ENCODE measurements around the gene PTH1R. TPM values are rescaled to one million over a fixed set of nuclear protein-coding genes. Genes with fewer than 3 reads are reported as not detected.

Gene PTH1R
- total RNA-seq, 1 donor from 2014 or later: 10.3 TPM

- peak in 1 of 2 donors; percentile 25 for DNase-seq (ENCODE audit: low spot score in 2 of 2)
- intact Hi-C loops (cut with DNase I): no loop called here
- TF ChIP-seq CTCF (IDR thresholded peaks at IDR 0.05): no peak
Observed at GRCh38 chr3:46859001-46859710, 18.4 kb upstream of the PTH1R start.

GRCh38 chr3:46860017-46860809 is 17.3 kb upstream of the PTH1R start:
- TF ChIP-seq CTCF (IDR thresholded peaks at IDR 0.05): peak in 1 of 3 experiments; percentile 14
- DNase-seq (ENCODE audit: low spot score in 2 of 2): peak in 1 of 2 donors; percentile 58
- H3K27me3 ChIP-seq: no peaks in the 10 kb centered on the region
- H3K36me3 ChIP-seq: no peaks in the 10 kb centered on the region
- H3K27ac ChIP-seq: no peak overlapping the region
- no peaks in the 10 kb centered on the region for H3K9me3 ChIP-seq
- no peaks in the 10 kb centered on the region for H3K4me1 ChIP-seq
- intact Hi-C loops (cut with DNase I): no loop called here
- no peak overlapping the region for H3K4me3 ChIP-seq

More at GRCh38 chr3:46859001-46859710, 18.4 kb upstream of the PTH1R start:
- H3K27me3 ChIP-seq: no peaks in the 10 kb centered on the region
- no peaks in the 10 kb centered on the region for H3K36me3 ChIP-seq
- H3K4me3 ChIP-seq: no peak overlapping the region
- H3K27ac ChIP-seq: no peak overlapping the region
- H3K9me3 ChIP-seq: no peaks in the 10 kb centered on the region
- H3K4me1 ChIP-seq: no peaks in the 10 kb centered on the region

GRCh38 chr3:46860810-46861604 is 16.5 kb upstream of the PTH1R start:
- no peaks in the 10 kb centered on the region for H3K27me3 ChIP-seq
- intact Hi-C loops (cut with DNase I): no loop called here
- DNase-seq (ENCODE audit: low spot score in 2 of 2): peak; percentile 4 to 52
- TF ChIP-seq CTCF (IDR thresholded peaks at IDR 0.05): no peak
- no peak overlapping the region for H3K27ac ChIP-seq
- H3K4me3 ChIP-seq: no peak overlapping the region
- H3K4me1 ChIP-seq: no peaks in the 10 kb centered on the region
- no peaks in the 10 kb centered on the region for H3K9me3 ChIP-seq
- H3K36me3 ChIP-seq: no peaks in the 10 kb centered on the region

GRCh38 chr3:46861605-46862368 is 15.7 kb upstream of the PTH1R start:
- TF ChIP-seq CTCF (IDR thresholded peaks at IDR 0.05): no peak
- Histone ChIP-seq H3K36me3 (no peaks in the 10 kb centered on the region), H3K27me3 (no peaks in the 10 kb centered on the region), H3K9me3 (no peaks in the 10 kb centered on the region), H3K4me1 (peaks cover 0 to under 1% of the 10 kb centered on the region in 2 donors), H3K4me3 (no peak overlapping the region), H3K27ac (no peak overlapping the region)
- peak in 1 of 2 donors; percentile 3 for DNase-seq (ENCODE audit: low spot score in 2 of 2)
- intact Hi-C loops (cut with DNase I): no loop called here
